Measurements from ENCODE around the gene ANP32E. TPM values are rescaled to one million over a fixed set of nuclear protein-coding genes. Genes with fewer than 3 reads are reported as not detected.

ANP32E gene
- total and polyA plus RNA-seq, 2 of the 13 experiments (the other 11 are each of a cell fraction or from before 2014, with no cell fraction given): 10.3 to 53.0 TPM

DNA sequence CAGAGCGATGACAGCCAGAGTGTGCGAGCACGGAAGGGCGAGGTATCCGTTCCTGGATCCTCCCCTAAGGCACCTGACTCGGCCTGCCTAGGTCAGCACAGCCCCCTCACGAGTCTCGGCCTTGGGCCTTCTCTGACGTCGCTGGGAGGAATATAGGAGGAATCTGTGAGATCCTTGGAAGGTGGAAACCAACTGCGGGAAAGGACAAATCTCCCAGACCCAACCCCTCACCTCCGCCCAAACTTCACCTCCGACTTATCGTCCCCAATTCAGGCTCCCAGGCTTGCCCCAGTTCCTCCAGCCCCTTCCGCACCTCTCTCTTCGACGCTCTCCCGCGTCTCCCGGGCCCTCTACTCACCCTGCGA, 32.4 kb upstream of the ANP32E start (continued):
- TF ChIP-seq, protein P1, sequence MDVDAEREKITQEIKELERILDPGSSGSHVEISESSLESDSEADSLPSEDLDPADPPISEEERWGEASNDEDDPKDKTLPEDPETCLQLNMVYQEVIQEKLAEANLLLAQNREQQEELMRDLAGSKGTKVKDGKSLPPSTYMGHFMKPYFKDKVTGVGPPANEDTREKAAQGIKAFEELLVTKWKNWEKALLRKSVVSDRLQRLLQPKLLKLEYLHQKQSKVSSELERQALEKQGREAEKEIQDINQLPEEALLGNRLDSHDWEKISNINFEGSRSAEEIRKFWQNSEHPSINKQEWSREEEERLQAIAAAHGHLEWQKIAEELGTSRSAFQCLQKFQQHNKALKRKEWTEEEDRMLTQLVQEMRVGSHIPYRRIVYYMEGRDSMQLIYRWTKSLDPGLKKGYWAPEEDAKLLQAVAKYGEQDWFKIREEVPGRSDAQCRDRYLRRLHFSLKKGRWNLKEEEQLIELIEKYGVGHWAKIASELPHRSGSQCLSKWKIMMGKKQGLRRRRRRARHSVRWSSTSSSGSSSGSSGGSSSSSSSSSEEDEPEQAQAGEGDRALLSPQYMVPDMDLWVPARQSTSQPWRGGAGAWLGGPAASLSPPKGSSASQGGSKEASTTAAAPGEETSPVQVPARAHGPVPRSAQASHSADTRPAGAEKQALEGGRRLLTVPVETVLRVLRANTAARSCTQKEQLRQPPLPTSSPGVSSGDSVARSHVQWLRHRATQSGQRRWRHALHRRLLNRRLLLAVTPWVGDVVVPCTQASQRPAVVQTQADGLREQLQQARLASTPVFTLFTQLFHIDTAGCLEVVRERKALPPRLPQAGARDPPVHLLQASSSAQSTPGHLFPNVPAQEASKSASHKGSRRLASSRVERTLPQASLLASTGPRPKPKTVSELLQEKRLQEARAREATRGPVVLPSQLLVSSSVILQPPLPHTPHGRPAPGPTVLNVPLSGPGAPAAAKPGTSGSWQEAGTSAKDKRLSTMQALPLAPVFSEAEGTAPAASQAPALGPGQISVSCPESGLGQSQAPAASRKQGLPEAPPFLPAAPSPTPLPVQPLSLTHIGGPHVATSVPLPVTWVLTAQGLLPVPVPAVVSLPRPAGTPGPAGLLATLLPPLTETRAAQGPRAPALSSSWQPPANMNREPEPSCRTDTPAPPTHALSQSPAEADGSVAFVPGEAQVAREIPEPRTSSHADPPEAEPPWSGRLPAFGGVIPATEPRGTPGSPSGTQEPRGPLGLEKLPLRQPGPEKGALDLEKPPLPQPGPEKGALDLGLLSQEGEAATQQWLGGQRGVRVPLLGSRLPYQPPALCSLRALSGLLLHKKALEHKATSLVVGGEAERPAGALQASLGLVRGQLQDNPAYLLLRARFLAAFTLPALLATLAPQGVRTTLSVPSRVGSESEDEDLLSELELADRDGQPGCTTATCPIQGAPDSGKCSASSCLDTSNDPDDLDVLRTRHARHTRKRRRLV (CRISPR knock-in tag; IDR thresholded peaks at IDR 0.05): 0 out of 2 replicates have a peak, but pooled peaks have one; percentile 21
- TF ChIP-seq KLF13 (CRISPR knock-in tag; IDR thresholded peaks at IDR 0.05) (0 out of 2 replicates have a peak, but pooled peaks have one; percentile 58), ZNF530 (CRISPR knock-in tag; IDR thresholded peaks at IDR 0.05; ENCODE audit: low read depth) (no peak), PAX8 (CRISPR knock-in tag; IDR thresholded peaks at IDR 0.05; ENCODE audit: borderline replicate concordance) (peak; percentile 61; the same call in 1 of the 2 replicates), ATAD3A (CRISPR knock-in tag; IDR thresholded peaks at IDR 0.05) (0 out of 2 replicates have a peak, but pooled peaks have one; percentile 61), SRSF9 (IDR thresholded peaks at IDR 0.05; ENCODE audit: borderline replicate concordance, insufficient read depth, low read depth, low read length, poor library complexity, severe bottlenecking) (no peak), SRY (CRISPR knock-in tag; IDR thresholded peaks at IDR 0.05) (peak; percentile 61; the same call in 1 of the 2 replicates), ZNF558 (CRISPR knock-in tag; IDR thresholded peaks at IDR 0.05; ENCODE audit: borderline replicate concordance) (0 out of 2 replicates have a peak, but pooled peaks have one; percentile 54), BRCA1 (CRISPR knock-in tag; IDR thresholded peaks at IDR 0.05) (no peak), HNRNPUL1 (IDR thresholded peaks at IDR 0.05; ENCODE audit: low read depth, low read length) (no peak), BORCS8-MEF2B (CRISPR knock-in tag; IDR thresholded peaks at IDR 0.05) (0 out of 2 replicates have a peak, but pooled peaks have one; percentile 25), E2F1 (CRISPR knock-in tag; IDR thresholded peaks at IDR 0.05) (no peak), ZNF749 (CRISPR knock-in tag; IDR thresholded peaks at IDR 0.05; ENCODE audit: borderline replicate concordance) (no peak)
- TF ChIP-seq, protein P2, sequence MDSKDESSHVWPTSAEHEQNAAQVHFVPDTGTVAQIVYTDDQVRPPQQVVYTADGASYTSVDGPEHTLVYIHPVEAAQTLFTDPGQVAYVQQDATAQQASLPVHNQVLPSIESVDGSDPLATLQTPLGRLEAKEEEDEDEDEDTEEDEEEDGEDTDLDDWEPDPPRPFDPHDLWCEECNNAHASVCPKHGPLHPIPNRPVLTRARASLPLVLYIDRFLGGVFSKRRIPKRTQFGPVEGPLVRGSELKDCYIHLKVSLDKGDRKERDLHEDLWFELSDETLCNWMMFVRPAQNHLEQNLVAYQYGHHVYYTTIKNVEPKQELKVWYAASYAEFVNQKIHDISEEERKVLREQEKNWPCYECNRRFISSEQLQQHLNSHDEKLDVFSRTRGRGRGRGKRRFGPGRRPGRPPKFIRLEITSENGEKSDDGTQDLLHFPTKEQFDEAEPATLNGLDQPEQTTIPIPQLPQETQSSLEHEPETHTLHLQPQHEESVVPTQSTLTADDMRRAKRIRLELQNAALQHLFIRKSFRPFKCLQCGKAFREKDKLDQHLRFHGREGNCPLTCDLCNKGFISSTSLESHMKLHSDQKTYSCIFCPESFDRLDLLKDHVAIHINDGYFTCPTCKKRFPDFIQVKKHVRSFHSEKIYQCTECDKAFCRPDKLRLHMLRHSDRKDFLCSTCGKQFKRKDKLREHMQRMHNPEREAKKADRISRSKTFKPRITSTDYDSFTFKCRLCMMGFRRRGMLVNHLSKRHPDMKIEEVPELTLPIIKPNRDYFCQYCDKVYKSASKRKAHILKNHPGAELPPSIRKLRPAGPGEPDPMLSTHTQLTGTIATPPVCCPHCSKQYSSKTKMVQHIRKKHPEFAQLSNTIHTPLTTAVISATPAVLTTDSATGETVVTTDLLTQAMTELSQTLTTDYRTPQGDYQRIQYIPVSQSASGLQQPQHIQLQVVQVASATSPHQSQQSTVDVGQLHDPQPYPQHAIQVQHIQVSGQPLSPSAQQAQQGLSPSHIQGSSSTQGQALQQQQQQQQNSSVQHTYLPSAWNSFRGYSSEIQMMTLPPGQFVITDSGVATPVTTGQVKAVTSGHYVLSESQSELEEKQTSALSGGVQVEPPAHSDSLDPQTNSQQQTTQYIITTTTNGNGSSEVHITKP (CRISPR knock-in tag; IDR thresholded peaks at IDR 0.05; ENCODE audit: low read depth): no peak
- TF ChIP-seq, protein P3, sequence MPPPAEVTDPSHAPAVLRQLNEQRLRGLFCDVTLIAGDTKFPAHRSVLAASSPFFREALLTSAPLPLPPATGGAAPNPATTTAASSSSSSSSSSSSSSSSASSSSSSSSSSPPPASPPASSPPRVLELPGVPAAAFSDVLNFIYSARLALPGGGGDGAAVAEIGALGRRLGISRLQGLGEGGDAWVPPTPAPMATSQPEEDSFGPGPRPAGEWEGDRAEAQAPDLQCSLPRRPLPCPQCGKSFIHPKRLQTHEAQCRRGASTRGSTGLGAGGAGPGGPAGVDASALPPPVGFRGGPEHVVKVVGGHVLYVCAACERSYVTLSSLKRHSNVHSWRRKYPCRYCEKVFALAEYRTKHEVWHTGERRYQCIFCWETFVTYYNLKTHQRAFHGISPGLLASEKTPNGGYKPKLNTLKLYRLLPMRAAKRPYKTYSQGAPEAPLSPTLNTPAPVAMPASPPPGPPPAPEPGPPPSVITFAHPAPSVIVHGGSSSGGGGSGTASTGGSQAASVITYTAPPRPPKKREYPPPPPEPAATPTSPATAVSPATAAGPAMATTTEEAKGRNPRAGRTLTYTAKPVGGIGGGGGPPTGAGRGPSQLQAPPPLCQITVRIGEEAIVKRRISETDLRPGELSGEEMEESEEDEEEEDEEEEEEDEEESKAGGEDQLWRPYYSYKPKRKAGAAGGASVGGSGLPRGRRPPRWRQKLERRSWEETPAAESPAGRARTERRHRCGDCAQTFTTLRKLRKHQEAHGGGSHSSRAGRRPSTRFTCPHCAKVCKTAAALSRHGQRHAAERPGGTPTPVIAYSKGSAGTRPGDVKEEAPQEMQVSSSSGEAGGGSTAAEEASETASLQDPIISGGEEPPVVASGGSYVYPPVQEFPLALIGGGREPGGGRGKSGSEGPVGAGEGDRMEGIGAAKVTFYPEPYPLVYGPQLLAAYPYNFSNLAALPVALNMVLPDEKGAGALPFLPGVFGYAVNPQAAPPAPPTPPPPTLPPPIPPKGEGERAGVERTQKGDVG (CRISPR knock-in tag; IDR thresholded peaks at IDR 0.05; ENCODE audit: borderline replicate concordance): 0 out of 2 replicates have a peak, but pooled peaks have one; percentile 52
